OCI-LY7 (cell line): ENCODE measurements around the gene KLRB1.

Experiments used
- CTCF ChIP-seq: fragments of 200-600 bp; sonication (generic); conservative IDR thresholded peaks from 2 replicates; pipeline ENCODE4 v1.5.1; 2014; ENCODE audit warnings: mild to moderate bottlenecking, antibody characterized with exemption, low read length, moderate library complexity, mixed read lengths
- EZH2phosphoT487 ChIP-seq: fragments of 200-600 bp; sonication (generic); IDR thresholded peaks from 2 replicates; pipeline ENCODE4 v1.6.1; 2018; ENCODE audit warnings: low read depth, borderline replicate concordance, mild to moderate bottlenecking, mixed run types, antibody characterized with exemption, low read length, moderate library complexity, mixed read lengths

DNA sequence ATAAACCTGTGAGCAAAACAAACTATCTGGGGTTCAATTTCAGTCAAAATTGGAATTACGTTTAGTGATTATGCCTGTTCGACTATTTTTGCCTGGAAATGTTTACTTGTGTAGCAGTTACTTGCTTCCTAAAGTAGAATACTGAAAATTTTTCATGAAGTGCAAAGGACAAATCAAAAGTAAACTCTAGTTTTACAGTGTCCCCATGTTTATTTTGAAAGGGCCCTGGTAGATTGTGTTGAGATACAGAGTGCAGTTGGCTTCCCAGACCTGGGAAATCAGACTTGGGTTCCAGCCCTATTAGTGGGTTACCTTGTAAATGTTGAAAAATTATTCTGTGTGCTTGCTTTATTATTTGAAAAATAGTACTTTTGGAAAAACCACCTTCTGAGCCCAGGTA lies 17.3 kb downstream of the KLRB1 start:
- no peak for TF ChIP-seq CTCF
- TF ChIP-seq EZH2phosphoT487, result no peak
